NCI-H2107 (cell line): ENCODE data around the gene LPIN1.
A peak's percentile ranks its signal among the peaks of the same experiment; 100 is the strongest.
"Not testable (repeated sequence)": the region's sequence is repeated elsewhere in the genome, so short reads cannot be mapped to it uniquely, and the experiment has no call there.

Source experiments
- DNase-seq: peaks from one replicate; lab custom pipeline; 2025; lab: John Stamatoyannopoulos, UW

Gene LPIN1

GRCh38 chr2:11811036-11811654, 64.7 kb downstream of the LPIN1 start:
- DNase-seq: no peak

DNA sequence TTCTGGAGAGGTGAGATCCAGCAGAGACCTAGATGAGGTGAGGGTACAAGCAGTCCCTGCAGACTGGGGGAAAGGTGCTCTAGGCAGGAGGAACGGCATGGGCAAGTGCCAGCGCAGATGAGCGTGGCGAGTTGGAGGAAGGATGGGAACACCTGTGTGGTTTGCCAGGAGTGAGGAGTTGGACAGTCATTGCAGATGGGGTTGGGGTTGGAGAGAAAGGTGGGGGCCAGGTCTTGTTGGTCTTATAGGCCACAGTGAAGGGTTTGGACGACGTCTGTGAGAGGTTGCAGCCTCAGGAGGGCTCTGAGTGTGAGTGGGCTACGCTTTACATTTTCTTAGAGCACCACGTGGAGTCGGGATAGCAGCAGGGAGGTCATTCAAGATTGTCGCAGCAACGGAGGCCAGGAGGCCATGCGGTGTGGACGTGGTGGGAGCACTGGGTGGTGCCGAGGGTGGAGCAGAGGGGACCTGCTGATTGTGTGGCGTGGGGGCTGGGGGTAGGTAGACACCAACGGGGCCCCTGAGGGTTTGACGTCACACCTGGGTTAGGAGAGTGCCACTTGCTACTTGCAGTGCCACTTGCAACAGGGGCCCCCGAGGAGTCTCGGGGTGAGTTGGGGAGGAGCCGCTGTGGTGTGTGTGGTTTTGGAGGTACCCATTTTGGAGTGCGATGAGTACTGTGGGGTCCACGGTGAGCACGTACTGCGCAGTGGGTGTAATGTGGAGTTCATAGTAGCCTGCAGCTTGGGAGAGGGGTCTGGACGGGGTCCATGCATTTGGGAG, 66.2 kb downstream of the LPIN1 start:
- DNase-seq: no peak

DNA sequence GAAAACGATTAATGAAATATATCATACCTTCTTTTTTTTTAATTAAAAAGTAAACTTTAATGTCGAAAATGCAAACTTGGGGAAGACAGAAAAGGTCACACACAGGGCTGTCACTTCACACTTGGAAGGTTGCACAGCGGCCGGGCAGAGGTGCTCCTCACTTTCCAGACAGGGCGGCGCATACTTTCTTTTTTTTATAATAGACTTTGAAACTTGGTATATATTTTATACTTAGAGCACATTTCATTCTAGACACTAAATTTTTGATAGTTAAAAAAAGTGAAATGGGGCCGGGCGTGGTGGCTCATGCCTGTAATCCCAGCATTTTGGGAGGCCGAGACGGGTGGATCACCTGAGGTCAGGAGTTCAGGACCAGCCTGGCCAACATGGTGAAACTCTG, 66.9 kb downstream of the LPIN1 start:
- DNase-seq: not testable (repeated sequence)

DNA sequence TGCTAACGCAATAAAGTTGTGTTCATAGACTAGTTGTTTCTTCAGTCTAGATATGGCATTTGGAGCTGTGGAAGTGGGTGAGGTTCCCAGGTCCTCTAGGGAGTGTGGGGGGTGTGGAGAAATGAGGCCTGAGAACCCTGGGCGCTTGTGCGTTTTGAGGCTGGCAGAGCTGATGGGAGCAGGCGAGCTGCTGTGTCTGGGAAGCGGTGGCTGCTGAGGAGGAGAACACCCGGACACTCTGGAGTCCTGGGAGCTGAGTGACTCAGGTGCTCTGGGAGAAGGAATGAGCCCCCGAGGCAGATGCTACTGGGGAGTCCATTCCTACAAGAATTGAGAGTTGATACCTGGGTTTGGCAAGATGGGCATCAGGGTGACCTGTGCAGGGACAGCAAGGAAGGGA, 67.5 kb downstream of the LPIN1 start:
- DNase-seq: no peak

GRCh38 chr2:11814979-11815510, 68.6 kb downstream of the LPIN1 start:
- DNase-seq: no peak

- DNase-seq: not testable (repeated sequence)
Observed at GRCh38 chr2:11816935-11817334, 70.5 kb downstream of the LPIN1 start.

DNA sequence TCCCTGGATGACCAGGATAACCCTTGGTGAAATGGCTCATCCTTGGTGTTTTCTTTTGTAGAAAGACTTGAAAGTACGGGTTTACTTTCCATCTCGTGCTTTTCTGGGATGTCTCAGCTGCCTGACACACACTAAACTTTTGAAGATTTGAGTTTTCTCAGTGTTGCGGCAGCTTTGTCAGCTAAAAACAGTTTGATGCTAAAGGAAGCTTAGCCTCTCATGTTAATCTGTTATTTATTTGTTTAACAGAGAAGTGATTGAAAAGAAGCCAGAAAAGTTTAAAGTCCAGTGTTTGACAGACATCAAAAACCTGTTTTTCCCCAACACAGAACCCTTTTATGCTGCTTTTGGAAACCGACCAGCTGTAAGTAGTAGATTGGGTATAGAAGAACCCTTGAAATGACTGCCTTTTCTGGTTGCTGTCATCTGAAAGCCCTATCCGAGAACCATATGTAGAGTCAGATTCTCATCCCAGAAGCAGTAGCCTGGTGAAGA, 72.8 kb downstream of the LPIN1 start:
- no peak for DNase-seq

- DNase-seq: no peak
Observed at GRCh38 chr2:11820650-11821049, 74.2 kb downstream of the LPIN1 start.

- no peak for DNase-seq
Observed at GRCh38 chr2:11821705-11822104, 75.3 kb downstream of the LPIN1 start.

DNA sequence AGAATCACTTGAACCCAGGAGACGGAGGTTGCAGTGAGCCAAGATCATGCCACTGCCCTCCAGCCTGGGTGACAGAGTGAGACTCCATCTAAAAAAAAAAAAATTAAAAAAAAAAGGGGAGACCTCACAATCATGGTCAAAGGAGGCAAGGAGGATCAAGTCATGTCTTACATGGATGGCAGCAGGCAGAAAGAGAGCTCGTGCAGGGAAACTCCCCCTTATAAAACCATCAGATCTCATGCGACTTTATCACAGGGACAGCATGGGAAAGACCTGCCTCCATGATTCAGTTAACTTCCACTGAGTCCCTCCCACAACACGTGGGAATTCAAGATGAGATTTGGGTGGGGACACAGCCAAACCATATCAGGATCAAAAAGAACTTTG, 75.9 kb downstream of the LPIN1 start:
- not testable (repeated sequence) for DNase-seq

DNA sequence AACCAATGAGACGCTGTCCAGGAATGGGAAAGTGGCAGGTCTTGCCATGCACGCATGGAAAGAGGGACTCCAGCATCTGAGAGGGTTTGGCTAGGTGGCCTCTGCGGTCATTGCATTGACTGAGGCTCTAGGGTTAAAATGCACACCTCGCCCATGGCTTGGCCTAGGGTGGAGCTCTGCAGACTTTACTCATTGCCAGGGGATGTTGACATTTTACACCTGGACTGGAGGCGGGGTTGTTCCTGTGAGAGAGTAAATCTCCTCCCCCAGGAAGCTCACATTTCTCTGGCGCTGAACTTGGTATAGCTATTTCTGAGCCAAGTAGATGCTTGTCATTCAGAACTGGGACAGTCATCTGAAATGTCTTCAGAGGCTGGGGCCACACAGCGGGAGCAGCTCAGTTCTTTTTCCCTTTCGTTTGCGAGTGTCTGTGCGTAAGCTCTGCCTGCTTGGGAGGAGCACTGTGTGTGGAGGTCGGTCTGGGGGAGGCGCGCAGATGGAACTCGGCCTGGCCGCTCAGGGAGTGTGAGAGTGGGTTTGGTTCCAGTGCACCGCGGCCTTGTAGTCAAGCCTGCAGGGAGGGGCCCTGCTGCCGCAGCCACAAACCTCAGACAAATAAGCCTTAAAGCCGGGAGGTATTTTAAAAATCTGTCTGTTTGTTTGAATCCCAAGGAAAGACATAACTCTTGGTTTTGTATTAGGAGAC, 76.5 kb downstream of the LPIN1 start:
- no peak for DNase-seq

GRCh38 chr2:11824901-11825828, 78.7 kb downstream of the LPIN1 start:
- DNase-seq: no peak

DNA sequence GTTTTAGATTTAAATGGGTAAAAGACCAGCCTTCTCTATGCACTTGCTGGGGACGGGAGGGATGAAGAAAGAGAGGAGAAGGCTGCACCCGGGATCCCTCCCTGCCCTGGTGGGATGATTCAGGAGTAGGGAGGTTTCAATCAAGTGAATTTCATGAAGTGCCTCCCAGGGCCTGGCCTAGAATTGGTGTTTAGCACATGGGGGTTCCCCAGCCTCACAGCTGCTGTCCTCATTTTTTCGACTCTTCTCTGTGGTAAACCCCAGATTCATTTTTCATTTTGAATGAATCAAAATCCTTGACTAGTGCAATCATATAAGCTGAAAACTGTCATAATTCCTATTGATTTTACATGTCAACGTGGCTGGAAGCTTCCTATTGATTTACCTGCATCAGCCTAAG, 81.1 kb downstream of the LPIN1 start:
- no peak for DNase-seq

- DNase-seq: no peak
Observed at GRCh38 chr2:11828933-11829323, 82.5 kb downstream of the LPIN1 start.

GRCh38 chr2:11829324-11829946, 83.0 kb downstream of the LPIN1 start:
- no peak for DNase-seq

- peak; percentile 86 for DNase-seq
Observed at GRCh38 chr2:11829947-11830707, 83.7 kb downstream of the LPIN1 start.

DNA sequence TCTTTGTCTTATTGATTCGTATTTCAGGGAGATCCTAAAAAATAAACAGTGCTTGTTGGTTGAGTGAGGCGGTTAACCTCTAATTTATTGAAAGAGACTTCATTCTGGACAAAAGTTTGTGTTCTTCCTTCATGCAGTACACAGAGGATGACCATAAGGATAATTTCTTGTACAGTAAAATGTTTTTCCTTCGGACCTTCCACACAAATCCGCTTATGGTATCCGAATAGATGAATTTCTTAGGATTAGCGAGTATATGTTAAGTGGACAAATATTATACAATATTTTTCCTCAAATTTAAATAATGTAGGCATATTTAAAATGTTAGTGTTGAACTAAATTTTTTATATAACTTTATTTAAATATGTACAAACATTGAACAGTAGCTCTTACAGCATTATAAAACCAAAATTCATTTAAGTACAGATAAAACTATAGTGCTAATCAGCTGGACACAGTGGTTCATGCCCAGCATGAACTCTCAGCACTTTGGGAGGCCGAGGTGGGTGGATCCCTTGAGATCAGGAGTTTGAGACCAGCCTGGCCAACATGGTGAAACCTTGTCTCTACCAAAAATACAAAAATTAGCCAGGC, 84.4 kb downstream of the LPIN1 start:
- DNase-seq: no peak

- DNase-seq: no peak
Observed at GRCh38 chr2:11831415-11831814, 85.0 kb downstream of the LPIN1 start.

GRCh38 chr2:11832531-11832930, 86.1 kb downstream of the LPIN1 start:
- no peak for DNase-seq

GRCh38 chr2:11833601-11834000, 87.2 kb downstream of the LPIN1 start:
- no peak for DNase-seq
